GM12878 (cell line): ENCODE results near the gene TNFRSF14. TPM values are rescaled to one million over a fixed set of nuclear protein-coding genes. Genes with fewer than 3 reads are reported as not detected.

Experiments used
- ATAC-seq: fragments of 200-7000 bp; cut with Tn5 transposase; 3 replicates; pipeline ENCODE4 v1.9.1; 2020; ENCODE audit warnings: mild to moderate bottlenecking, moderate library complexity
- BruUV-seq: library from RNA; stranded (reverse); fragments of 400-500 nt; replicated peaks from 2 replicates; lab custom pipeline; 2021; lab: Mats Ljungman, UMichigan
- CTCF ChIA-PET: fragments of 300-600 bp; sonication (Branson Sonifier 250); formaldehyde crosslinking; extraction: SDS; loops from one replicate; lab custom pipeline; 2021; ENCODE audit warnings: inconsistent platforms; lab: Yijun Ruan, JAX
- POLR2A ChIA-PET: fragments of 350-600 bp; formaldehyde crosslinking; extraction: SDS; loops from one replicate; lab custom pipeline; 2021; ENCODE audit warnings: inconsistent platforms; lab: Charles Lee
- RAD21 ChIA-PET: fragments of 300-600 bp; sonication (Branson Sonifier 250); formaldehyde crosslinking; loops from one replicate; lab custom pipeline; 2023; ENCODE audit warnings: antibody characterized with exemption; ENCODE audit not compliant: unreplicated experiment; lab: Charles Lee
- SMC1A ChIA-PET: fragments of 300-600 bp; sonication (Branson Sonifier 250); formaldehyde crosslinking; loops from one replicate; lab custom pipeline; 2023; ENCODE audit not compliant: unreplicated experiment, uncharacterized antibody; lab: Charles Lee
- DNase-seq: peaks from one replicate; pipeline ENCODE4 v3.0.0-alpha.2; 2011; ENCODE audit warnings: low read depth, low spot score
- FAIRE-seq: peaks from 3 replicates; lab custom pipeline; 2011; peaks lifted over from hg19 to GRCh38; lab: Jason Lieb, UNC
- H2AFZ ChIP-seq: 2 replicates; pipeline ENCODE4 v1.6.0; 2011; ENCODE audit warnings: low read depth, low read length, control low read depth; ENCODE audit not compliant: control insufficient read depth
- H3K27ac ChIP-seq: 2 replicates; pipeline ENCODE4 v1.5.1; 2011; ENCODE audit warnings: control low read depth; ENCODE audit not compliant: control insufficient read depth, insufficient read depth
- H3K27me3 ChIP-seq, 2 experiments: replicated peaks in 1 of 2; 2 replicates each; pipeline versions ENCODE4 v1.6.0 to v1.6.1; 2011; ENCODE audit warnings: low read length in 1 of 2; ENCODE audit not compliant: control insufficient read depth in 2 of 2, insufficient read depth in 2 of 2
- H3K36me3 ChIP-seq, 2 experiments: 2 replicates each; pipeline ENCODE4 v1.5.1; 2011; ENCODE audit warnings: low read length in 1 of 2; ENCODE audit not compliant: control insufficient read depth in 2 of 2, insufficient read depth in 2 of 2
- H3K4me1 ChIP-seq: 2 replicates; pipeline ENCODE4 v1.6.1; 2011; ENCODE audit warnings: mild to moderate bottlenecking, low read length, moderate library complexity, mixed read lengths; ENCODE audit not compliant: control insufficient read depth, insufficient read depth
- H3K4me2 ChIP-seq: 2 replicates; pipeline ENCODE4 v1.6.0; 2011; ENCODE audit warnings: control low read depth; ENCODE audit not compliant: control insufficient read depth, insufficient read depth
- H3K4me3 ChIP-seq: fragments of 200-600 bp; sonication (generic); 2 replicates; pipeline ENCODE4 v1.5.1; 2016
- H3K79me2 ChIP-seq: 2 replicates; pipeline ENCODE4 v1.6.0; 2011; ENCODE audit warnings: low read length; ENCODE audit not compliant: control insufficient read depth, insufficient read depth
- H3K9ac ChIP-seq: 2 replicates; pipeline ENCODE4 v1.8.0; 2011; ENCODE audit warnings: low read length, control low read depth, mixed read lengths; ENCODE audit not compliant: control insufficient read depth, insufficient read depth
- H3K9me3 ChIP-seq: replicated peaks from 3 replicates; pipeline ENCODE4 v1.5.1; 2011; ENCODE audit warnings: mild to moderate bottlenecking, low read length; ENCODE audit not compliant: control insufficient read depth, insufficient read depth
- H4K20me1 ChIP-seq: 2 replicates; pipeline ENCODE4 v1.6.0; 2011; ENCODE audit not compliant: control insufficient read depth, insufficient read depth
- IRF4 ChIP-seq: IDR thresholded peaks from 2 replicates; pipeline ENCODE4 v1.6.1; 2011; ENCODE audit warnings: low read depth, low read length
- NBN ChIP-seq: fragments of 450-650 bp; IDR thresholded peaks from 2 replicates; pipeline ENCODE4 v1.6.1; 2016
- NFXL1 ChIP-seq: fragments of 450-650 bp; IDR thresholded peaks from 2 replicates; pipeline ENCODE4 v1.6.1; 2017; ENCODE audit warnings: antibody characterized with exemption, mild to moderate bottlenecking, borderline replicate concordance
- NFYA ChIP-seq: IDR thresholded peaks from 2 replicates; pipeline ENCODE4 v1.6.1; 2011; ENCODE audit warnings: low read depth, mild to moderate bottlenecking, low read length, improper control_type of control experiment, borderline replicate concordance
- RAD21 ChIP-seq: IDR thresholded peaks from 2 replicates; pipeline ENCODE4 v1.6.1; 2011; ENCODE audit warnings: mild to moderate bottlenecking, low read depth, low read length, moderate library complexity; ENCODE audit not compliant: insufficient read depth
- RAD51 ChIP-seq: fragments of 450-650 bp; IDR thresholded peaks from 2 replicates; pipeline ENCODE4 v1.6.1; 2016; ENCODE audit warnings: moderate library complexity, mild to moderate bottlenecking, inconsistent platforms
- SMAD1 ChIP-seq: fragments of 450-650 bp; IDR thresholded peaks from 2 replicates; pipeline ENCODE4 v1.6.1; 2018; ENCODE audit warnings: mild to moderate bottlenecking, low read depth; ENCODE audit not compliant: partially characterized antibody
- SMAD5 ChIP-seq: IDR thresholded peaks from 2 replicates; pipeline ENCODE4 v1.6.1; 2016; ENCODE audit warnings: antibody characterized with exemption, low read depth
- SUPT20H ChIP-seq: IDR thresholded peaks from 2 replicates; pipeline ENCODE4 v1.6.1; 2011; ENCODE audit warnings: low read depth, mild to moderate bottlenecking, low read length, moderate library complexity, borderline replicate concordance; ENCODE audit not compliant: control insufficient read depth
- TARDBP ChIP-seq: IDR thresholded peaks from 2 replicates; pipeline ENCODE4 v1.6.1; 2016; ENCODE audit warnings: borderline replicate concordance
- WGBS: methylation state at CpG from one replicate; pipeline ENCODE4 v1.1.6; 2016; ENCODE audit warnings: low lambda C conversion rate; ENCODE audit not compliant: insufficient replicate concordance, insufficient coverage; ENCODE audit errors: missing lambda C conversion rate; 5-methylcytosine and 5-hydroxymethylcytosine counted together
- in situ Hi-C: fragments of 300-500 bp; cut with MboI; formaldehyde crosslinking; loops from 9 replicates; pipeline ENCODE4 v1.14.3; 2018; ENCODE audit warnings: mixed read lengths
- intact Hi-C: fragments of 100-400 bp; cut with micrococcal nuclease; formaldehyde crosslinking; loops from one replicate; pipeline ENCODE4 v1.14.2; 2022; ENCODE audit not compliant: unreplicated experiment
- polyA plus RNA-seq, 11 experiments: library from polyadenylated mRNA; depleted of rRNA in 4 of 11; unstranded in 6 of 11; stranded (reverse) in 5 of 11; fragments of >200 nt; fragmentation: Nextera tagmentation in 4 of 11; fragmentation: Illumina TruSeq in 1 of 11; extraction: Ambion mirVana in 4 of 11; extraction: Trizol in 1 of 11; gene quantifications; 1 replicate in 1 of 11; 2 replicates in 10 of 11; pipeline versions ENCODE4 v1.2.1 to v1.2.3, GENCODE V29; 2011 to 2016; ENCODE audit warnings: inconsistent platforms in 2 of 11, missing spikeins in 2 of 11, low read depth in 1 of 11
- total RNA-seq, 4 experiments: library from RNA; depleted of rRNA in 3 of 4; stranded (reverse); fragments of >200 nt in 3 of 4; fragmentation: Illumina TruSeq in 1 of 4; extraction: Trizol in 1 of 4; gene quantifications; 2 replicates each; pipeline versions ENCODE4 v1.2.1 to v1.2.3, GENCODE V29; 2013 to 2021
- TF ChIP-seq, protein P1 (sequence below): IDR thresholded peaks from 2 replicates; pipeline ENCODE4 v1.6.1; 2011; ENCODE audit warnings: borderline replicate concordance, low read depth, mild to moderate bottlenecking, moderate library complexity, mixed read lengths, low read length; ENCODE audit not compliant: insufficient read depth; ENCODE audit errors: extremely low read length
- TF ChIP-seq, protein P2 (sequence below), 3 experiments: IDR thresholded peaks in 2 of 3; conservative IDR thresholded peaks in 1 of 3; 2 replicates each; pipeline ENCODE4 v1.5.1; 2011; ENCODE audit warnings: low read depth in 3 of 3, low read length in 3 of 3, mild to moderate bottlenecking in 3 of 3, control low read depth in 2 of 3, moderate library complexity in 2 of 3, inconsistent platforms in 1 of 3, mixed read lengths in 1 of 3; ENCODE audit not compliant: control insufficient read depth in 2 of 3, insufficient read depth in 1 of 3; ENCODE audit errors: extremely low read depth in 1 of 3
- TF ChIP-seq, protein P3 (sequence below): fragments of 450-650 bp; IDR thresholded peaks from 2 replicates; pipeline ENCODE4 v1.6.1; 2016; ENCODE audit warnings: mild to moderate bottlenecking, moderate library complexity, borderline replicate concordance

The TNFRSF14 gene
- total and polyA plus RNA-seq, 10 of the 15 experiments (the other 5 are each of a cell fraction or from before 2014, with no cell fraction given): 0.43 to 114 (median 41.5) TPM

GRCh38 chr1:2592672-2593071 lies 36.5 kb downstream of the TNFRSF14 start:
- RAD21 ChIA-PET: no interaction called here
- H3K9me3 ChIP-seq: no peaks in the 10 kb centered on the region
- in situ Hi-C loops (no loop called here), intact Hi-C loops (no loop called here)
- no peak overlapping the region for H2AFZ ChIP-seq
- CTCF ChIA-PET: no interaction called here
- no TSS peak for BruUV-seq
- TF ChIP-seq, protein P1, sequence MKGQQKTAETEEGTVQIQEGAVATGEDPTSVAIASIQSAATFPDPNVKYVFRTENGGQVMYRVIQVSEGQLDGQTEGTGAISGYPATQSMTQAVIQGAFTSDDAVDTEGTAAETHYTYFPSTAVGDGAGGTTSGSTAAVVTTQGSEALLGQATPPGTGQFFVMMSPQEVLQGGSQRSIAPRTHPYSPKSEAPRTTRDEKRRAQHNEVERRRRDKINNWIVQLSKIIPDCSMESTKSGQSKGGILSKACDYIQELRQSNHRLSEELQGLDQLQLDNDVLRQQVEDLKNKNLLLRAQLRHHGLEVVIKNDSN: no peak
- TF ChIP-seq NFXL1: no peak
- TF ChIP-seq SMAD5: no peak
- TF ChIP-seq, protein P2, sequence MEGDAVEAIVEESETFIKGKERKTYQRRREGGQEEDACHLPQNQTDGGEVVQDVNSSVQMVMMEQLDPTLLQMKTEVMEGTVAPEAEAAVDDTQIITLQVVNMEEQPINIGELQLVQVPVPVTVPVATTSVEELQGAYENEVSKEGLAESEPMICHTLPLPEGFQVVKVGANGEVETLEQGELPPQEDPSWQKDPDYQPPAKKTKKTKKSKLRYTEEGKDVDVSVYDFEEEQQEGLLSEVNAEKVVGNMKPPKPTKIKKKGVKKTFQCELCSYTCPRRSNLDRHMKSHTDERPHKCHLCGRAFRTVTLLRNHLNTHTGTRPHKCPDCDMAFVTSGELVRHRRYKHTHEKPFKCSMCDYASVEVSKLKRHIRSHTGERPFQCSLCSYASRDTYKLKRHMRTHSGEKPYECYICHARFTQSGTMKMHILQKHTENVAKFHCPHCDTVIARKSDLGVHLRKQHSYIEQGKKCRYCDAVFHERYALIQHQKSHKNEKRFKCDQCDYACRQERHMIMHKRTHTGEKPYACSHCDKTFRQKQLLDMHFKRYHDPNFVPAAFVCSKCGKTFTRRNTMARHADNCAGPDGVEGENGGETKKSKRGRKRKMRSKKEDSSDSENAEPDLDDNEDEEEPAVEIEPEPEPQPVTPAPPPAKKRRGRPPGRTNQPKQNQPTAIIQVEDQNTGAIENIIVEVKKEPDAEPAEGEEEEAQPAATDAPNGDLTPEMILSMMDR (IDR thresholded peaks at IDR 0.05 in 2 of 3, conservative IDR thresholded peaks at IDR 0.05 in 1 of 3; ENCODE audit: control insufficient read depth in 2 of 3, extremely low read depth in 1 of 3, insufficient read depth in 1 of 3, low read depth in 3 of 3, low read length in 3 of 3): no peak
- no peak for TF ChIP-seq NFYA
- TF ChIP-seq NBN: no peak
- no peak for TF ChIP-seq SMAD1
- no peak for TF ChIP-seq RAD51
- TF ChIP-seq, protein P3, sequence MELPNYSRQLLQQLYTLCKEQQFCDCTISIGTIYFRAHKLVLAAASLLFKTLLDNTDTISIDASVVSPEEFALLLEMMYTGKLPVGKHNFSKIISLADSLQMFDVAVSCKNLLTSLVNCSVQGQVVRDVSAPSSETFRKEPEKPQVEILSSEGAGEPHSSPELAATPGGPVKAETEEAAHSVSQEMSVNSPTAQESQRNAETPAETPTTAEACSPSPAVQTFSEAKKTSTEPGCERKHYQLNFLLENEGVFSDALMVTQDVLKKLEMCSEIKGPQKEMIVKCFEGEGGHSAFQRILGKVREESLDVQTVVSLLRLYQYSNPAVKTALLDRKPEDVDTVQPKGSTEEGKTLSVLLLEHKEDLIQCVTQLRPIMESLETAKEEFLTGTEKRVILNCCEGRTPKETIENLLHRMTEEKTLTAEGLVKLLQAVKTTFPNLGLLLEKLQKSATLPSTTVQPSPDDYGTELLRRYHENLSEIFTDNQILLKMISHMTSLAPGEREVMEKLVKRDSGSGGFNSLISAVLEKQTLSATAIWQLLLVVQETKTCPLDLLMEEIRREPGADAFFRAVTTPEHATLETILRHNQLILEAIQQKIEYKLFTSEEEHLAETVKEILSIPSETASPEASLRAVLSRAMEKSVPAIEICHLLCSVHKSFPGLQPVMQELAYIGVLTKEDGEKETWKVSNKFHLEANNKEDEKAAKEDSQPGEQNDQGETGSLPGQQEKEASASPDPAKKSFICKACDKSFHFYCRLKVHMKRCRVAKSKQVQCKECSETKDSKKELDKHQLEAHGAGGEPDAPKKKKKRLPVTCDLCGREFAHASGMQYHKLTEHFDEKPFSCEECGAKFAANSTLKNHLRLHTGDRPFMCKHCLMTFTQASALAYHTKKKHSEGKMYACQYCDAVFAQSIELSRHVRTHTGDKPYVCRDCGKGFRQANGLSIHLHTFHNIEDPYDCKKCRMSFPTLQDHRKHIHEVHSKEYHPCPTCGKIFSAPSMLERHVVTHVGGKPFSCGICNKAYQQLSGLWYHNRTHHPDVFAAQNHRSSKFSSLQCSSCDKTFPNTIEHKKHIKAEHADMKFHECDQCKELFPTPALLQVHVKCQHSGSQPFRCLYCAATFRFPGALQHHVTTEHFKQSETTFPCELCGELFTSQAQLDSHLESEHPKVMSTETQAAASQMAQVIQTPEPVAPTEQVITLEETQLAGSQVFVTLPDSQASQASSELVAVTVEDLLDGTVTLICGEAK: no peak
- no peak for TF ChIP-seq IRF4
- TF ChIP-seq SUPT20H: no peak
- no peak for TF ChIP-seq RAD21
- no peak for TF ChIP-seq TARDBP
- no peaks in the 10 kb centered on the region for H4K20me1 ChIP-seq
- H3K27ac ChIP-seq: no peak overlapping the region
- H3K4me1 ChIP-seq: no peaks in the 10 kb centered on the region
- no peak overlapping the region for H3K4me2 ChIP-seq
- SMC1A ChIA-PET: no interaction called here
- no peak overlapping the region for H3K4me3 ChIP-seq
- ATAC-seq: no peak
- no peak overlapping the region for H3K9ac ChIP-seq
- WGBS: 62% methylated on average over 15 of the region's 15 CpGs
- DNase-seq: no peak
- no peaks in the 10 kb centered on the region for H3K27me3 ChIP-seq
- no peaks in the 10 kb centered on the region for H3K36me3 ChIP-seq
- H3K79me2 ChIP-seq: no peaks in the 10 kb centered on the region
- no peak for FAIRE-seq
- POLR2A ChIA-PET: no interaction called here
